ENCODE results near the gene DMD.

GRCh38 chrX:31708116-31708515 lies 1503.2 kb downstream of the DMD start:
- TF ChIP-seq CTCF (IDR thresholded peaks at IDR 0.05; ENCODE audit: borderline replicate concordance, extremely low read depth, low read length, poor library complexity, severe bottlenecking) (no peak), EZH2 (IDR thresholded peaks at IDR 0.05; ENCODE audit: borderline replicate concordance, low read depth, low read length, severe bottlenecking) (no peak)

Measured in DND-41 (cell line).